ENCODE results near the gene RASGEF1B. TPM values are rescaled to one million over a fixed set of nuclear protein-coding genes. Genes with fewer than 3 reads are reported as not detected.

The RASGEF1B gene
- total RNA-seq, 4 donors from 2014 or later, result 4.0 to 14.7 (median 9.4) TPM

DNA sequence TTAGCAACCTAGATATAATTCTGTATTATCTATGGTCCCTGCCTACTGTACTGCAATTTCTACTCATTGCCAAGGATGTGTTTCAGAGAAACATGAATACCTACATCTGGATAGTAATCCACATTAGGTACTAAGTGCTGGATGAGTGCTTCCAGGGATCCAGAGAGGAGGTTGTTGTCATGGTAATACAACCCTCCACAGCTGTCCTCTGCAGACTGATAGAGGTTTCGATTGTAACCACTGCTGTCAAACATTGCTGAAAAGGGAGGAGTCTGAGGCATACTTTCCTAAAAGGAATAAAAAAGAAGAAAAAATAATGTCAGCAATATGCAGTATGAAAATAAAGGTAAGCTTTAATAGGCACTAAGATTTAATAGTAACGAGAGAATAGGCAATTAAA lies 12.5 kb downstream of the RASGEF1B start:
- no peaks in the 10 kb centered on the region for H3K9me3 ChIP-seq
- no peaks in the 10 kb centered on the region for H3K4me1 ChIP-seq
- TF ChIP-seq POLR2A (IDR thresholded peaks at IDR 0.05) (no peak), POLR2AphosphoS5 (IDR thresholded peaks at IDR 0.05) (no peak), EP300 (IDR thresholded peaks at IDR 0.05) (no peak)
- TF ChIP-seq, protein P1, sequence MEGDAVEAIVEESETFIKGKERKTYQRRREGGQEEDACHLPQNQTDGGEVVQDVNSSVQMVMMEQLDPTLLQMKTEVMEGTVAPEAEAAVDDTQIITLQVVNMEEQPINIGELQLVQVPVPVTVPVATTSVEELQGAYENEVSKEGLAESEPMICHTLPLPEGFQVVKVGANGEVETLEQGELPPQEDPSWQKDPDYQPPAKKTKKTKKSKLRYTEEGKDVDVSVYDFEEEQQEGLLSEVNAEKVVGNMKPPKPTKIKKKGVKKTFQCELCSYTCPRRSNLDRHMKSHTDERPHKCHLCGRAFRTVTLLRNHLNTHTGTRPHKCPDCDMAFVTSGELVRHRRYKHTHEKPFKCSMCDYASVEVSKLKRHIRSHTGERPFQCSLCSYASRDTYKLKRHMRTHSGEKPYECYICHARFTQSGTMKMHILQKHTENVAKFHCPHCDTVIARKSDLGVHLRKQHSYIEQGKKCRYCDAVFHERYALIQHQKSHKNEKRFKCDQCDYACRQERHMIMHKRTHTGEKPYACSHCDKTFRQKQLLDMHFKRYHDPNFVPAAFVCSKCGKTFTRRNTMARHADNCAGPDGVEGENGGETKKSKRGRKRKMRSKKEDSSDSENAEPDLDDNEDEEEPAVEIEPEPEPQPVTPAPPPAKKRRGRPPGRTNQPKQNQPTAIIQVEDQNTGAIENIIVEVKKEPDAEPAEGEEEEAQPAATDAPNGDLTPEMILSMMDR (IDR thresholded peaks at IDR 0.05), result no peak
- 87 to 88% methylated on average over 2 of the region's 2 CpGs for WGBS, 2 donors (ENCODE audit: low coverage in 1 of 2)
- H3K27me3 ChIP-seq, result no peaks in the 10 kb centered on the region
- ATAC-seq, result no peak
- H3K27ac ChIP-seq, result no peak overlapping the region
- peaks cover 0 to 40% of the 10 kb centered on the region in 2 donors for H3K36me3 ChIP-seq
- no peak overlapping the region for H3K4me3 ChIP-seq

DNA sequence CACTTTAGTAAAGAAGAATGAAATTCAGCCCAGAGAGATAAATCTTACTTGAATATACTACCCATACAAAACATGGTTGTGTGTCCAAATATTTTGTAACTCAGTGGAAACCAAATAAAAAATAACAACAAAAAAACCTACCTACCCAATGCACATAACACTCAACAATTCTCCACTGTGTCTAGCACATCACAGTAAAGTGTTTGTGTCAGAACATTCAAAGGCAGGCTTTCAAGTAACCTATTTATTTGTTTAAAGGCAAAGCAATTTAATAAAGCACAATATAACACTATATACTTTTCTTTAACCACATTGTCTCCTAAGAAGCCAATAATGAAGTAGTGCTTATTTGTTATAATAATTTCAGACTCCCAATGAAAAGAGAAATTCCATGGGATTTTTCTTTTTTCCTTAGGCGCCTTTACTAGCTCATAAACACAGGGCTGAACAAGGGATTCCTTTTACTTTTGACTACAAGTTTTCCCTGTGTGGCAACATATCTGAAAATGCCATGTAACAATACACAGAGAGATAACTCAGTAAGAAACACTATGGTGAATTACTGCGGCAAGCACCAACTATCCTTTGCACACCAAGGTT lies 13.7 kb downstream of the RASGEF1B start:
- H3K4me3 ChIP-seq, result no peak overlapping the region
- no peaks in the 10 kb centered on the region for H3K9me3 ChIP-seq
- no peak overlapping the region for H3K27ac ChIP-seq
- ATAC-seq, result no peak
- no peak for TF ChIP-seq EP300 (IDR thresholded peaks at IDR 0.05)
- TF ChIP-seq, protein P1 (IDR thresholded peaks at IDR 0.05), result no peak
- TF ChIP-seq POLR2AphosphoS5 (IDR thresholded peaks at IDR 0.05), result no peak
- no peak for TF ChIP-seq POLR2A (IDR thresholded peaks at IDR 0.05)
- no peaks in the 10 kb centered on the region for H3K4me1 ChIP-seq
- 78 to 82% methylated on average over 2 of the region's 2 CpGs for WGBS, 2 donors (ENCODE audit: low coverage in 1 of 2)
- H3K27me3 ChIP-seq, result no peaks in the 10 kb centered on the region
- H3K36me3 ChIP-seq, result peaks cover 0 to 50% of the 10 kb centered on the region in 2 donors

DNA sequence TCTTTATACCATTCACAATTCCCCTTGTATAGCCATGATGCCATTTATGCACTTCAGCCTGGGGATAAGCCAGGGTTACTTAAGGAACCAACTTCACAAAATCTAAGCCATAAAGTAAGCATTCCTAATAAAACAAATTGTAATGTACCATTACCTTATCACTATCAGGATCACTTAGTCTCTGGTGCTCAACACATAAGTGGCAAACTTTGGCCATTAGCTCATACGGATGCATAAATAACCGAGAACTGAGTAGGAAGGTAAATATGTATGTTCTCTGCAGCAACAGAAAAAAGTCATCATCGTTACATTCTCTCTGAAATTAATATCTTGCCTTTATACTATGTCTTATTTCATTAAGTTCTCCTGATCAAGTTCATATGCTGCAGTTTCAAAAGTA lies 14.4 kb downstream of the RASGEF1B start:
- Histone ChIP-seq H3K36me3 (peaks cover 0 to 56% of the 10 kb centered on the region in 2 donors), H3K27ac (no peak overlapping the region), H3K9me3 (no peaks in the 10 kb centered on the region), H3K4me1 (no peaks in the 10 kb centered on the region), H3K4me3 (no peak overlapping the region), H3K27me3 (no peaks in the 10 kb centered on the region)
- WGBS, 2 donors (ENCODE audit: low coverage in 1 of 2), result 81 to 100% methylated on average over 3 of the region's 3 CpGs
- no peak for ATAC-seq
- TF ChIP-seq, protein P1 (IDR thresholded peaks at IDR 0.05), result no peak
- TF ChIP-seq EP300 (IDR thresholded peaks at IDR 0.05) (no peak), POLR2AphosphoS5 (IDR thresholded peaks at IDR 0.05) (no peak), POLR2A (IDR thresholded peaks at IDR 0.05) (no peak)

DNA sequence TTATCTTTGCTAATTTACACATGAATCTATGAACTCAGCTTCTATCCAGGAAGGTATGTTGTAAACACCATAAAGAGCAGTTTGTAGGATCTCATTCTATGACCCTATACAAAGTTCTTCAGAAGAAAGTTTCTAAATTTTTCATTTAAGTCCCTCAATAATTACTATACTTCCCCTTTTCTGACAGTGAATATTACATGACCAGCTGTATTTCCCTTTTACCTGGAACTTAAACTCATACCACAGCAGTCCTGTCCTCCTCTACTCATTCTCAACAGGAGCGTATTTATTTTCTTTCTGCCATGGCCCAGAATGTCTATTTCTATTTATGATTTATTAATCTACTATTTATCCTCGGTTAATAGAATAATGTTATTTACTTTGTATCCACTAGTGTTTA lies 15.8 kb downstream of the RASGEF1B start:
- WGBS, 2 donors (ENCODE audit: low coverage in 1 of 2), result 60 to 62% methylated on average over 1 to 2 of the region's 2 CpGs
- no peaks in the 10 kb centered on the region for H3K27me3 ChIP-seq
- H3K9me3 ChIP-seq, result no peaks in the 10 kb centered on the region
- H3K4me3 ChIP-seq, result no peak overlapping the region
- H3K27ac ChIP-seq, result no peak overlapping the region
- no peaks in the 10 kb centered on the region for H3K4me1 ChIP-seq
- TF ChIP-seq, protein P1 (IDR thresholded peaks at IDR 0.05), result no peak
- TF ChIP-seq POLR2AphosphoS5 (IDR thresholded peaks at IDR 0.05) (no peak), EP300 (IDR thresholded peaks at IDR 0.05) (no peak), POLR2A (IDR thresholded peaks at IDR 0.05) (no peak)
- H3K36me3 ChIP-seq, result peaks cover 0 to 71% of the 10 kb centered on the region in 2 donors
- no peak for ATAC-seq

DNA sequence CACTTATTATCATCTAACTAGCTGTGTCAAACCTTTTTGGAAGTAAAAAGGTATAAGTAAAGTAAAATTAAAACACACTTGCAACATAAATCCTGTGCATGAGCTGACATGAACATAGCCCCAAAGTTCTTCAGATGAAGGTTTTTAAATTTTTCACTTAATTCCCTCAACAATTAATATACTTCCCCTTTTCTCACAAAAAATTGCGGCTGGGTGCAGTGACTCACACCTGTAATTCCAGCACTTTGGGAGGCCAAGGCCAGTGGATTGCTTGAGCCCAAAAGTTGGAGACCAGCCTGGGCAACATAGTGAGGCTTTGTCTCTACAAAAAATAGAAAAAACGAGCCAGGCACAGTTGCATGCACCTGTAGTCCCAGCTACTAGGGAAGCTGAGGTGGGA lies 16.8 kb downstream of the RASGEF1B start:
- H3K27ac ChIP-seq, result no peak overlapping the region
- no peaks in the 10 kb centered on the region for H3K27me3 ChIP-seq
- H3K36me3 ChIP-seq, result peaks cover 0 to 75% of the 10 kb centered on the region in 2 donors
- H3K9me3 ChIP-seq, result no peaks in the 10 kb centered on the region
- 80% methylated on average over 1 of the region's 2 CpGs; no CpG with 5 or more reads in 1 of the 2 donors for WGBS, 2 donors (ENCODE audit: low coverage in 1 of 2)
- TF ChIP-seq, protein P1 (IDR thresholded peaks at IDR 0.05), result no peak
- TF ChIP-seq EP300 (IDR thresholded peaks at IDR 0.05) (no peak), POLR2AphosphoS5 (IDR thresholded peaks at IDR 0.05) (no peak), POLR2A (IDR thresholded peaks at IDR 0.05) (no peak)
- no peak overlapping the region for H3K4me3 ChIP-seq
- ATAC-seq, result no peak
- no peaks in the 10 kb centered on the region for H3K4me1 ChIP-seq

All from gastroesophageal sphincter (tissue), 4 donors.